ENCODE data around the gene NAA10.

NAA10 gene

DNA sequence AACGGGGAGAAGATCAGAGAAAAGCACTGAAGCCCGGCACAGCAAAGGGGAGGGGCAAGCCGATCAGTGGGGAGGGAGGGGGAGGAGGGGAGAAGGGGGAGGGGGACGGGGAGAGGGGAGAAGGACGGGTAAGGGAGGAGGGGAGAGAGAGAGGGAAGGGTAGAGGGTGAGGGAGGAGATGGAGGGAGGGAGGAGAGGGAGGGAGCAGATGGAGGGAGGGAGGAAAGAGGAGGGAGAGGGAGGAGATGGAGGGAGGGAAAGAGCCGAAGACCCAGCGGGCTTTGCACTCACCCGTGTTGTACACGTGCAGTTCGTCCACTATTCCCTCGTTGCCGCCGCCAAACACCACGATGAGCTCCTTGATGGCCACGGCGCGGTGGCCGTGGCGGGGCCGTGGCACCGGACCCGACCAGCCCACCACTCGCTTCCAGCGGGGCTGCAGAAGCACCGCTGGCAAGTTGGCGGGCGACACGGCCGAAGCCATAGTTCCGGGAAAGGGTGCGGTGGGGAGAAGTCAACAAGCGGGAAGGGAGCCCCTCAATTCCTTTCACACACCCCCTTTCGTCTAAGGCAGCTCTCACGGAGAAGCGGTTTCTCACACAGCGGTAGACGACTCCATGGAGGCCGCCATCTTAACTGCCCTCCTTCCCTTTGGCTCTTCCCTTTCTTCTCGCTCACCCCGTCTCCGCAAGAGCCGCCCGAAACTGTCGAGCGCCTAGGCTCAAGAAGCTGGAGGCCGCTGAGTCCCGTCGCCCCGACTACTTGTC lies 35.7 kb upstream of the NAA10 start:
- Mint-ChIP-seq H3K9me3 (no peaks in the 10 kb centered on the region), H3K27me3 (no peaks in the 10 kb centered on the region), H3K36me3 (peaks cover 26 to 49% of the 10 kb centered on the region in 2 donors), H3K4me1 (peaks cover 39 to 50% of the 10 kb centered on the region in 2 donors), H3K4me3 (peak overlapping the region; percentile 98 to 100), H3K27ac (peak overlapping the region; percentile 100)
- peak; percentile 1 to 6 for ATAC-seq (replicated peaks)
- no peak for DNase-seq

DNA sequence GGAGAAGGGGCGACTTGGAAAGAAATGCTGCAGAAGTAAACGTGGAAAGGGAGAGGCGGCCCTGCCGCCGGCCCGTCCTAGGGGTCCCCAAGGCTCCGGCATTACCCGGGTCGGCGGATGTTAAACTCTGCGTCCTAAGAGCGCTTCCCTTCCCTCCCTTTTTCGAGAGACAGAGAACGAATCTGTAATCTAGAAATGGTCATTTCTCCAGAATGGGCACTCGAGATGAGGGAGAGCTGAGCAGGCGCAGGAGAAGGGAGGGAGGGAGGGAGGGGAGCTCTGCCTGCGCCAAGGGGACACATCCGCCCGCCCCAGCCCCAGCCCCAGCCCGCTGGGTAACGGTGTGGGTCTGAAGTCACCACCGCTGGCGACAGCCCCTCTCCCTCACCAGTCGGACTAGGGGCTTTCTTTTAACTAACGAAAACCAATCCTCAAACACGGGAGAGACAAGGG lies 35.1 kb upstream of the NAA10 start:
- ATAC-seq (replicated peaks), result no peak
- peak overlapping the region; percentile 90 for H3K27ac Mint-ChIP-seq
- no peak for DNase-seq
- no peaks in the 10 kb centered on the region for H3K9me3 Mint-ChIP-seq
- no peaks in the 10 kb centered on the region for H3K27me3 Mint-ChIP-seq
- peaks cover 42 to 53% of the 10 kb centered on the region in 2 donors for H3K4me1 Mint-ChIP-seq
- peaks cover 28 to 52% of the 10 kb centered on the region in 2 donors for H3K36me3 Mint-ChIP-seq
- peak overlapping the region; percentile 98 to 100 for H3K4me3 Mint-ChIP-seq

DNA sequence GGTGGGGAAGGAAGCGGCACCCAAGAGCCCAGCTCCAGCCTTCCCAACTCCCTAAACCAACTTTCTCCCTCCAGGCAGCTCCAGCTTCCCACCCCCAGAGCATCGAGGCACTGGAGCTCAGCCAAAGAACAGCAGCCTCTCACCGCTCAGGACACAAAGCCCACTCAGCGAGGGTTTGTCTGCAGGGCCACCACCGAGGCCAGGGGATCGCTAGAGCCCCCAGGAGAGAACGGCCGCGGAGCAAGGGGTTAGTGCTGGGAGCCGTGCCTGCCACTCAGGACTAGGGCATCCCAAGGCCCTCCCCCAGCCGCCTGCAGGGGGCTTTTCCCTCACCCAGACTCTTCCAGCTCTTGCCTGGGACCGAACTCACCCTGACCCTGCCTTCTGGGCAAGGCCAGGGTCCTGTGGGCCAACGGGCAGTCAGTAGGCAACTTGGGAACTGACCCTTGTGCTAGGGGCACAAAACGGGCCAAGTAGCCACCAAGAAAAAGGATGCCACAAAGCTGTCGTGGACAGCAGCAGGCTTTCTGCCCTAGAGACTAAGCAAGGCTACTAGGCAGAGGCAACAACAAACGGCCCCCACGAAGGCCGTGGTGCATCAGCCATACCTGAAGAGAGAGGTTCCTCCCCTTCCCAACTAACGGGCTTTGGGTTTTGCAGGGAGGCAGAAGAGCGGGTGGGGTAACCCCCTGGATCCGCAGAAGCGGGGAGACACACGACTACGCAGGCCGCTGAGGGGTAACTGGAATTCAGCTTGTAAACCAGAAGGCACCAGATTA lies 34.5 kb upstream of the NAA10 start:
- no peak for ATAC-seq (replicated peaks)
- H3K4me1 Mint-ChIP-seq, result peaks cover 35 to 47% of the 10 kb centered on the region in 2 donors
- peak overlapping the region; percentile 90 for H3K27ac Mint-ChIP-seq
- no peaks in the 10 kb centered on the region for H3K27me3 Mint-ChIP-seq
- H3K4me3 Mint-ChIP-seq, result peak overlapping the region; percentile 98 to 100
- H3K36me3 Mint-ChIP-seq, result peaks cover 28 to 46% of the 10 kb centered on the region in 2 donors
- no peak for DNase-seq
- no peaks in the 10 kb centered on the region for H3K9me3 Mint-ChIP-seq

DNA sequence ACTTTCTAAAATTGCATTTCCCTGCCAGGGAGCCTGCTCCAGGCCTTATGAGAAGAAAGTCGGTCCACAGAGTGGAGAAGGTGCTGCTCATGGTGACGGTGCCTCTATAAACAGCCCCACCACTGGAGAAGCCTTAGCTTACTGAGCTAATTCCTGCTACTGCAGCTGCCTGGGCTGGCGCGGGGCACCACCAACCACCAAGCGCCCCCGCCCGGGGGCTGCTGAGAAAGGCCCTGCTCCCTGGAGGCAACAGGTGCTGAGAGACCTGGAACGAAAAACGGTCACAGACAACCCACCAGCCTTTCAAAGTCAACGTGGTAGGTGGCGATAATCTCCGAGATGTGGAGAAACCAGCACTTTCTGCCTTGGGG lies 33.9 kb upstream of the NAA10 start:
- Mint-ChIP-seq H3K4me3 (peak overlapping the region; percentile 98 to 100), H3K27me3 (no peaks in the 10 kb centered on the region), H3K36me3 (peaks cover 27 to 43% of the 10 kb centered on the region in 2 donors), H3K27ac (peak overlapping the region; percentile 90), H3K4me1 (peaks cover 30 to 41% of the 10 kb centered on the region in 2 donors), H3K9me3 (no peaks in the 10 kb centered on the region)
- DNase-seq (no peak), ATAC-seq (replicated peaks) (no peak)

DNA sequence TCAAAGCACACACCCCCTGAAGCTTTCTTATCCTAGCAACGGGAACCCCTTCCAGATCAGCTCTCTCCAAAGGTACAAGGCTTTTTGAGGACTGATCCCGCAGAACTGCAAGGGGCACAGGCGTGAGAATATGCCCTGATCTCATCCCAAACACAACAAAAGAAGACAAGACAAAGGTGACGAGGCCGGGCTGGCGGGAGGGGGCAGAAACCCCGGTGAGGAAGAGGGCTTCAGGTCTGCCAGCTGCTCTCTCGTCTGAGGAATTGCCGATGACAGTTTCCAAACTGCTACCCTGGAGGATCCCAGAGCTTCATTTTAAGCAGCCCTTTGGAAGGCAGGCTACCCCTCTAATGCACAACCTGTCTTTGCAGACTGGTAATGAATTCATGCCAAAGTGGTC lies 33.4 kb upstream of the NAA10 start:
- ATAC-seq (replicated peaks) (no peak), DNase-seq (no peak)
- Mint-ChIP-seq H3K4me3 (peak overlapping the region; percentile 86 to 98), H3K9me3 (no peaks in the 10 kb centered on the region), H3K4me1 (peaks cover 29 to 36% of the 10 kb centered on the region in 2 donors), H3K27ac (peak overlapping the region; percentile 89), H3K27me3 (no peaks in the 10 kb centered on the region), H3K36me3 (peaks cover 27 to 42% of the 10 kb centered on the region in 2 donors)

DNA sequence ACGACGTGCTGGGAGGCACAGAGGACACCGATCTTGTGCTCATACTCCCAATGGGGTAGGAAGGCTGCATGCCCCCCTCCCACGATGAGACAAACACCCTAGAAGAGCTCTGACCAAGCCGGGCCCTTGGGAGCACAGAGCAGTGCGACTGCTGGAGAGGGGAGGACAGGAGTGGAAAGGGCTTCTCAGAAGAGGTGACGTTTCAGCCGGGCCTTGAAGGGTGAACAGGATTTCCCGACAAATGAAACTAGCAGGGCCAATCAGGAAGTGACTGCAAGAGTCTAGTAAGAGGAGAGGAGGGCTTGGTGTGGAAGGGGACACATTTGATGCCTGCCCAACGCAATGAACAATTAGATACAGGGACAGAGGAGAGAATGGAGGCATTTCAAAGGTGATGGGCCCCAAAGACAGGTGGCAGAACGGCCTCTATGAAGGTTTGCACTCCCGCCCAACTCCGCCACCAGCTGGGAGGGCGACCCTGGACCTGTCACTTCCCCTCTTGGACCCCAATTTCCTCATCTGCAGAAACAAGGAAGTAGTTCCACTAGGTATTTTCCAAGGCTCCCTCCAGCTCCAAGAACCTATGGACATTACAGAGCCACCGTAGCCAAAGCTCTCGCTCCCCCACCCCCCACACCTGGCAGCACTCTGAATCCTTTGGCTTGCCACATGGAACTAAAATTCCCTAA lies 32.8 kb upstream of the NAA10 start:
- H3K4me3 Mint-ChIP-seq, result peak overlapping the region; percentile 86 to 98
- no peaks in the 10 kb centered on the region for H3K9me3 Mint-ChIP-seq
- peaks cover 29 to 36% of the 10 kb centered on the region in 2 donors for H3K4me1 Mint-ChIP-seq
- H3K27me3 Mint-ChIP-seq, result no peaks in the 10 kb centered on the region
- H3K36me3 Mint-ChIP-seq, result peaks cover 27 to 42% of the 10 kb centered on the region in 2 donors
- H3K27ac Mint-ChIP-seq, result peak overlapping the region; percentile 89
- no peak for ATAC-seq (replicated peaks)
- no peak for DNase-seq

DNA sequence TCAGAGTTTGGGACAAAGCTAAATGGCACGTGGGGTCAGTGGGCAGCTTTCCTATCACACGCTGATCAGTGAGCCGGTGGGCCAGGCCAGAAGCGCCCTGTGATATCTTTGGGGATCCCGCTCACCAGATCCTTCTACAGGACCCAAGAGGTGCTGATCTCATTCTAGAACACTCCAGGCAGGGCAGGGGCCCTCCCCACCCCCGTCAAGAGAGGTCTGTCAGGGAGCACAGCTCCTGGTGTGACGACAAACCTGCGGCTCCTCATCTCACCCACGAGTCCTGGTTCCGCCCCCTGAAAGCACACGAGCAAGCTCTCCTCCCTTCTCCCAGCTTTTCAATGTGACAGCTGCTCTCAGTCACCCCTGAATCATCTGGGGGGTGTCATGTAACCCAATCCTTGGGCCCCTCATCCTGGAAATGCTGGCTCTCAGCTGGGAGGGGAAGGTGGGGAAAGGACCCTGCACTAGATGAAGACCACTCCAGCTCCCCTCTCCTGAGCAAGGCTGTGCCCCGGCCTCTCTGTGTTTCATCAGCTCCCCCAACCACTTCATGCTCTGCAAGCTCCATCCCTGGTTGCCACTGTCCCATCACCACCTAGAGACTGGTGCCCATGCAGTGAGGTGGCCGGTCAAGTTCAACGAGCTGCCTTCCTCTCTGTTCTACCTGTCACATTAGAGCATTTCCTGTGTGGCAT lies 32.2 kb upstream of the NAA10 start:
- peaks cover 28 to 47% of the 10 kb centered on the region in 2 donors for H3K36me3 Mint-ChIP-seq
- H3K27me3 Mint-ChIP-seq, result no peaks in the 10 kb centered on the region
- peak overlapping the region; percentile 86 to 98 for H3K4me3 Mint-ChIP-seq
- peaks cover 29 to 36% of the 10 kb centered on the region in 2 donors for H3K4me1 Mint-ChIP-seq
- H3K27ac Mint-ChIP-seq, result peak overlapping the region; percentile 89
- no peak for DNase-seq
- no peaks in the 10 kb centered on the region for H3K9me3 Mint-ChIP-seq
- ATAC-seq (replicated peaks), result no peak

DNA sequence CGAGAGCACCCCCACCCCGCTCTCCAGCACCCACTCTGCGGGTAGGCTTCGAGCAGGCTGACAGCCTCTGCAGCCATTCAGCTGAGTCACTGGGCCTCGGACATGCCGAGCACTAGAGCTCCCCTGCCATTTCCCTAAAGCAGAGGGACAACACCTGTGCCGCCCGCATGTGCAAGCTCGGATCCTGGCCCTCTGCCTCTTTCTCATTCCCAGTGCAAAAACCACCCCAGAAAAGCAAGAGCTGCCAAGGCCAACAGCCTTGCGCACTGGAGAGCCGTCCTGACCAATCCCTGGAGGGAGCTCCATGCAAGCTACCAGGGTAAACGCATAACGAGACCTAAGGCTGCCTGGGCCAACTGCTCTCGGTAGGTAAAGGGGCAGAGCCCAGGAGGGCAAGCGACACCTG lies 31.4 kb upstream of the NAA10 start:
- H3K4me1 Mint-ChIP-seq, result peaks cover 29 to 36% of the 10 kb centered on the region in 2 donors
- no peaks in the 10 kb centered on the region for H3K27me3 Mint-ChIP-seq
- no peak for DNase-seq
- no peak overlapping the region for H3K4me3 Mint-ChIP-seq
- H3K36me3 Mint-ChIP-seq, result peaks cover 26 to 47% of the 10 kb centered on the region in 2 donors
- H3K9me3 Mint-ChIP-seq, result no peaks in the 10 kb centered on the region
- peak overlapping the region; percentile 81 for H3K27ac Mint-ChIP-seq
- no peak for ATAC-seq (replicated peaks)

DNA sequence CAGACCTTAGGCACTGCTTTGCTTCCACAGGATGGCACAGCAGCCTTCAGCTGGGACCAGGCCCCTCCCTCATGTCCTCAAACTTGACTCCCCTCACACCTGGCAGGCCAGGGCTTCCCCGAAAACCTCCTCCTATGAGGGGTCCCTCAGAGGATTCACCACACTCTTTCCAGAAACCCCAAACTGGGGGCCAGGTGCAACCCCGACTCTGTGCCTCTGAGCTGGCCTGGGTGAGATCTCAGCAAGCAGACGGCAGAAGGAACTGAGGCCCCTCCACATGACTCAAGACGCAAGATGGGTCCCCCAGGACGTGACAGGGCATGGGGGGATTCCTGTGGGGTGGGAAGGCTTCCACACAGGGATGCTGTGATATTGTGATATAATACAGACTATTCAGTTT lies 30.6 kb upstream of the NAA10 start:
- peak overlapping the region; percentile 81 for H3K27ac Mint-ChIP-seq
- ATAC-seq (replicated peaks), result no peak
- peak overlapping the region in 1 of 2 donors; percentile 17 for H3K4me3 Mint-ChIP-seq
- H3K27me3 Mint-ChIP-seq, result no peaks in the 10 kb centered on the region
- no peak for DNase-seq
- H3K9me3 Mint-ChIP-seq, result no peaks in the 10 kb centered on the region
- peaks cover 23 to 49% of the 10 kb centered on the region in 2 donors for H3K36me3 Mint-ChIP-seq
- peaks cover 29 to 36% of the 10 kb centered on the region in 2 donors for H3K4me1 Mint-ChIP-seq

DNA sequence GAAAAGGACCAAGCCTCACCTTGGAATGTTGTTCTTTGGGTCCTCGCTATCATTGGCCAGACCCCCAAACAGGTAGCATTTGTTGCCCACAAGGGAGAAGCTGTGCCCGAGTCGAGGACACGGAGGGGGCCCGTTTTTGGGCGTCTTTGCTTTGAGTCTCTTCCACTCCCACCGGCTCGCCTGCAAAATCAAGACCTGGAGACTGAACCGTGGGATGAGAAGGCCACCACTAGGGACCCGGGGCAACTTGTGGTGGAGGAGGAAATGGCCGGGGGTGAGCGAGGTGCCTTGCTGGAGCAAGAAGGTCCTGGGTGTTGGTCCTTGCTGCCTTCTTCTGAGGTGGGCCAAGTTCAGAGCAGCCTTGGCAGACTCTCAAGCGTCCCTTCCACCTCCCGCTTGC lies 29.3 kb upstream of the NAA10 start:
- H3K27me3 Mint-ChIP-seq, result no peaks in the 10 kb centered on the region
- ATAC-seq (replicated peaks), result no peak
- H3K9me3 Mint-ChIP-seq, result no peaks in the 10 kb centered on the region
- peaks cover 25 to 29% of the 10 kb centered on the region in 2 donors for H3K4me1 Mint-ChIP-seq
- no peak overlapping the region for H3K4me3 Mint-ChIP-seq
- no peak overlapping the region for H3K27ac Mint-ChIP-seq
- peaks cover 18 to 49% of the 10 kb centered on the region in 2 donors for H3K36me3 Mint-ChIP-seq
- DNase-seq, result no peak

DNA sequence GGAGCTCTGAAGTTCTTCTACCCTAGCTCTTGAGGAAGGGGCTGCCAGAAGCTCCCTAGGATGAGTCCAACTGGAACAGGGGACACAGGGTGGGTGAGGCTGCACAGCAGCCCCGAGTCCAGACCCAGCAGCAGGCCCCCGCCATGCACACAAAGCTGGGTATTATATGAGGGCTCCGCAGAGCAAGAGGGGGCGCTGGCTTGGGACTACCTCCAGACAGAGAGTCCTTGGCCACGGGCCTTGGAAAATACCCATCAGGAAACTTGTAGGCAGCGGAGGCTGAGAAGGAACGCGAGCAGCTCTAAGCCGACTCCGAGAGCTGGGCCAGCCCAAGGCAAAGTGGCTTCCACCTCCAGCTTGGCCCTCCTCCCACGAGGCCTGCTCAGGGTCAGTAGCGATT lies 28.7 kb upstream of the NAA10 start:
- H3K36me3 Mint-ChIP-seq, result peaks cover 16 to 49% of the 10 kb centered on the region in 2 donors

DNA sequence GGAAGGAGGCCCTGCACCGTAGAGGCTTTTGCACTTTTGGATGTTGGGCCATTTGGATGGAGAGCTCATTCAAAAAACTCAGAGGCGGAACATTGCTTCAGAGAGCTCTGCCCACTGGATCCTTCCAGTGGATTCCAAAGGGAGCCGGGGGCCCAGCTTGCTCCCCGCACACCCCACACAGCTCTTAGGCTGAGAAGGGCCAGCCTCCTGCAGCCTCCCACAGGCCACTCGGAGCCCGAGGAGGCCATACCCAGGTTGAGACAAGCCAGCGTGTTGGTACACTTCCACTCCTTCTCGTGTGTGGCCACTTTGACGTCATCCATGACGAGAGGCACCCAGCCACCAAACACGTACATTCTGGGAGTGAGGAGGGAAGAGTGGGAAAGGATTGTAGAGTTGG lies 26.5 kb upstream of the NAA10 start:
- Mint-ChIP-seq H3K4me3 (no peak overlapping the region), H3K4me1 (peaks cover 8 to 10% of the 10 kb centered on the region in 2 donors), H3K27ac (peak overlapping the region; percentile 25), H3K27me3 (no peaks in the 10 kb centered on the region), H3K9me3 (no peaks in the 10 kb centered on the region), H3K36me3 (peaks cover 8 to 39% of the 10 kb centered on the region in 2 donors)
- ATAC-seq (replicated peaks), result no peak
- no peak for DNase-seq

More for the DNA sequence above, 28.7 kb upstream of the NAA10 start:
- Mint-ChIP-seq H3K27me3 (no peaks in the 10 kb centered on the region), H3K4me3 (no peak overlapping the region), H3K9me3 (no peaks in the 10 kb centered on the region), H3K4me1 (peaks cover 23 to 25% of the 10 kb centered on the region in 2 donors), H3K27ac (no peak overlapping the region)
- ATAC-seq (replicated peaks) (no peak), DNase-seq (no peak)

DNA sequence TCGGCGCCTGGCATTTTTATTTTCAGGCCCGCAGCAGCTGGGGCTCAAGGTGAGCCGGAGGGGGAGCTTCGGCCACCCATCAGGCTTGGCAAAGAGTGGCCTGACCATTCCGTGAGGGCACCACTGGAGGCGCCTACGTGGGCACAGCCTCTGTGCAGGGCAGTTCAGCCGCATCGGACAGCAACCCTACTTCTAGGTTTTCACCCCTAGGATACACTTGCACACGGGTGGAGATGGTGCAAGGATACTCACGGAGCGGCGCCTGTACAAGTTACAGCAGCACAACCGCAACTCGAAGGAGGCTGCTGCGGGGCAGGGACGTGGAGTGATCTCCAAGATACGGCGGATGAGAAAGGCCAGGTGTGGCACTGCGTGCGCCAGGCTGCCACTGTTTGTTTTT lies 25.9 kb upstream of the NAA10 start:
- Mint-ChIP-seq H3K27me3 (no peaks in the 10 kb centered on the region), H3K27ac (peak overlapping the region; percentile 25)
- ATAC-seq (replicated peaks), result no peak

DNA sequence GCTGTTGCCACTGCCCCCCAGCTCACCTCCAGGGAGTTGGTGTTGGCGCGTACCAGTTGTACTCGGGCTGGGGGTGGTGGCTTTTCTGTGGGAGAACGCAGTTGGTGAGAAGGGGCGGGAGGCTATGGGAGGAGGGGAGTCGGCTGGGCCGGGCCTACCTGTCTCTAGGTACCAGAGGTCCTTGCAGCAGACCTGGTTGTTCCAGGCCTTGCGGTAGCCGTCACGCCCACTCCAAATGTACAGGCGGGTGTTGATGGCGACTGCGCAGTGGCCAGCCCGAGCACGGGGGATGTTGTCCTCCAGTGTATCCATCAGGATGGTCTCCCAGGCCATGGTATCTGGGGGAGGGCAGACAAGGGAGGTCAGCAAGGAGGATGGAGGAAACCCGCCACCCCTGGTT lies 25.2 kb upstream of the NAA10 start:
- peaks cover 2 to 5% of the 10 kb centered on the region in 2 donors for H3K4me1 Mint-ChIP-seq
- no peak overlapping the region for H3K4me3 Mint-ChIP-seq
- DNase-seq (no peak), ATAC-seq (replicated peaks) (no peak)
- no peaks in the 10 kb centered on the region for H3K27me3 Mint-ChIP-seq
- no peak overlapping the region for H3K27ac Mint-ChIP-seq
- no peaks in the 10 kb centered on the region for H3K9me3 Mint-ChIP-seq
- peaks cover 8 to 42% of the 10 kb centered on the region in 2 donors for H3K36me3 Mint-ChIP-seq

More for the DNA sequence above, 25.9 kb upstream of the NAA10 start:
- H3K9me3 Mint-ChIP-seq, result no peaks in the 10 kb centered on the region
- no peak overlapping the region for H3K4me3 Mint-ChIP-seq
- DNase-seq, result no peak
- H3K4me1 Mint-ChIP-seq, result peaks cover 3 to 7% of the 10 kb centered on the region in 2 donors
- peaks cover 8 to 42% of the 10 kb centered on the region in 2 donors for H3K36me3 Mint-ChIP-seq
